Endometrium (tissue), 2 donors: Measurements from ENCODE around the gene MBD6.
"Not testable (repeated sequence)": the region's sequence is repeated elsewhere in the genome, so short reads cannot be mapped to it uniquely, and the experiment has no call there.

Experiments used
- FAIRE-seq: peaks from 2 replicates; lab custom pipeline; 2012; peaks lifted over from hg19 to GRCh38; lab: Jason Lieb, UNC
- donor health status: control.
- donor health status: control.

MBD6 gene

GRCh38 chr12:57550641-57551549 lies 28.3 kb downstream of the MBD6 start:
- no peak for FAIRE-seq

GRCh38 chr12:57551637-57552305 lies 29.1 kb downstream of the MBD6 start:
- no peak for FAIRE-seq

GRCh38 chr12:57552306-57552651 lies 29.7 kb downstream of the MBD6 start:
- no peak for FAIRE-seq

- FAIRE-seq: no peak
Measured at GRCh38 chr12:57552835-57553313, 30.2 kb downstream of the MBD6 start.

GRCh38 chr12:57553343-57554202 lies 30.9 kb downstream of the MBD6 start:
- FAIRE-seq: no peak

GRCh38 chr12:57554453-57554852 lies 31.8 kb downstream of the MBD6 start:
- FAIRE-seq: no peak

GRCh38 chr12:57554897-57555296 lies 32.3 kb downstream of the MBD6 start:
- FAIRE-seq: no peak

GRCh38 chr12:57558864-57559263 lies 36.2 kb downstream of the MBD6 start:
- FAIRE-seq: no peak

- no peak for FAIRE-seq
Measured at GRCh38 chr12:57560516-57560915, 37.9 kb downstream of the MBD6 start.

- not testable (repeated sequence) for FAIRE-seq
Measured at GRCh38 chr12:57561117-57561516, 38.5 kb downstream of the MBD6 start.

GRCh38 chr12:57563358-57563757 lies 40.7 kb downstream of the MBD6 start:
- no peak for FAIRE-seq

- FAIRE-seq: no peak
Measured at GRCh38 chr12:57564178-57564740, 41.6 kb downstream of the MBD6 start.

- FAIRE-seq: no peak
Measured at GRCh38 chr12:57568838-57569237, 46.2 kb downstream of the MBD6 start.

- no peak for FAIRE-seq
Measured at GRCh38 chr12:57569858-57570257, 47.2 kb downstream of the MBD6 start.

- not testable (repeated sequence) for FAIRE-seq
Measured at GRCh38 chr12:57570438-57570837, 47.8 kb downstream of the MBD6 start.

GRCh38 chr12:57571926-57572762 lies 49.5 kb downstream of the MBD6 start:
- no peak for FAIRE-seq

- FAIRE-seq: no peak
Measured at GRCh38 chr12:57574795-57575194, 52.2 kb downstream of the MBD6 start.

- FAIRE-seq: no peak
Measured at GRCh38 chr12:57575771-57576612, 53.4 kb downstream of the MBD6 start.

GRCh38 chr12:57576613-57577160 lies 54.1 kb downstream of the MBD6 start:
- FAIRE-seq: no peak
